ENCODE results near the gene LURAP1L. TPM values are rescaled to one million over a fixed set of nuclear protein-coding genes. Genes with fewer than 3 reads are reported as not detected.
A peak's percentile ranks its signal among the peaks of the same experiment; 100 is the strongest.

The LURAP1L gene
- total and polyA plus RNA-seq, 11 donors, result 1.4 to 5.7 (median 2.9) TPM

GRCh38 chr9:12783767-12784460 lies 9.1 kb downstream of the LURAP1L start:
- H3K27me3 ChIP-seq, result no peaks in the 10 kb centered on the region
- TF ChIP-seq, protein P1, sequence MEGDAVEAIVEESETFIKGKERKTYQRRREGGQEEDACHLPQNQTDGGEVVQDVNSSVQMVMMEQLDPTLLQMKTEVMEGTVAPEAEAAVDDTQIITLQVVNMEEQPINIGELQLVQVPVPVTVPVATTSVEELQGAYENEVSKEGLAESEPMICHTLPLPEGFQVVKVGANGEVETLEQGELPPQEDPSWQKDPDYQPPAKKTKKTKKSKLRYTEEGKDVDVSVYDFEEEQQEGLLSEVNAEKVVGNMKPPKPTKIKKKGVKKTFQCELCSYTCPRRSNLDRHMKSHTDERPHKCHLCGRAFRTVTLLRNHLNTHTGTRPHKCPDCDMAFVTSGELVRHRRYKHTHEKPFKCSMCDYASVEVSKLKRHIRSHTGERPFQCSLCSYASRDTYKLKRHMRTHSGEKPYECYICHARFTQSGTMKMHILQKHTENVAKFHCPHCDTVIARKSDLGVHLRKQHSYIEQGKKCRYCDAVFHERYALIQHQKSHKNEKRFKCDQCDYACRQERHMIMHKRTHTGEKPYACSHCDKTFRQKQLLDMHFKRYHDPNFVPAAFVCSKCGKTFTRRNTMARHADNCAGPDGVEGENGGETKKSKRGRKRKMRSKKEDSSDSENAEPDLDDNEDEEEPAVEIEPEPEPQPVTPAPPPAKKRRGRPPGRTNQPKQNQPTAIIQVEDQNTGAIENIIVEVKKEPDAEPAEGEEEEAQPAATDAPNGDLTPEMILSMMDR (IDR thresholded peaks at IDR 0.05), result no peak
- WGBS, 4 donors, result 86 to 98% (median 93%) methylated on average over 1 of the region's 1 CpG
- DNase-seq (no peak), ATAC-seq (no peak)
- peaks cover 0 to 13% (median 5%) of the 10 kb centered on the region in 12 donors for H3K4me1 ChIP-seq
- H3K9me3 ChIP-seq, result peaks cover 0 to 19% (median 6%) of the 10 kb centered on the region in 12 donors
- intact Hi-C loops (cut with DNase I), result no loop called here
- H3K27ac ChIP-seq, result peak overlapping the region in 1 of 12 donors; percentile 82
- H3K4me3 ChIP-seq, result no peak overlapping the region
- H3K36me3 ChIP-seq, result no peaks in the 10 kb centered on the region

DNA sequence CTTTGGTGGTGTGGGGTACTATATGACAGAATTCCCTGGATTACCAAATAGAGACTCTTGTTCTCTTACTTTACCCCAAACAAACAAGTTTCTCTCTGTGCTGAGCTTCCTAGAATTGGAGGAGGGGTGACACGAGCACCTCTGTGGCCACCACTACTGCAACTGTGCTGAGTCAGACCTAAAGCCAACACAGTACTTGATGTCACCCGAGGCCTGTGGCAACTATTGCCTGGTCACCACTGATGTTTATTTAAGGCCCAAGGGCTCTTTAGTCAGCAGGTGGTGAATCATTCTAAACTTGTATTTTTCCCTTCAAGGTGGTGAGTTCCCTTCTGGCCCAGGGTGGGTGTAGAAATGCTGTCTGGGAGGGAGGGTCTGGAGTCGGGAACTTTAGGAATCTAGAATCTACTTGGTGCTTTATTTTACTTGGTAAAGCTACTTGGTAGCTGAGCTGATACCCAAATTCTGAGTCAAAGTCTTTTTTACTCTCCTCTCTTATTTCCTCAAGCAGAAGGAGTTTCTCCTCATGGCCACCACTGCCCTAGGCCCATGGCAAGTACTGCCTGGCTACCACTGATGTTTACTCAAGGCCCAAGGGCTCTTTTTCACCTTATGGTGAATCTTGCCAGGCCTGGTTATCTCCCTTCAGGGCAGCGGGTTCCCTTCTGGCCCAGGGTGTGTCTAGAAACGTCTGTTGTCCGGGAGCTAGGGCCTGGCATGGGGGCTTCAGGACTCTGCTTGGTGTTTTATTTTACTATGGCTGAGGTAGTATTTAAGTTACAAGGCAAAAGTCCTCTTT lies 9.8 kb downstream of the LURAP1L start:
- no peaks in the 10 kb centered on the region for H3K36me3 ChIP-seq
- H3K27me3 ChIP-seq, result no peaks in the 10 kb centered on the region
- H3K4me1 ChIP-seq, result peaks cover 0 to 11% (median 3%) of the 10 kb centered on the region in 12 donors
- peak in 1 of 4 donors; percentile 53 for ATAC-seq
- peak overlapping the region in 2 of 12 donors; percentile 31 to 82 for H3K27ac ChIP-seq
- intact Hi-C loops (cut with DNase I), result no loop called here
- peaks cover 0 to 19% (median 6%) of the 10 kb centered on the region in 12 donors for H3K9me3 ChIP-seq
- TF ChIP-seq POLR2A (IDR thresholded peaks at IDR 0.05), result no peak
- TF ChIP-seq, protein P1 (IDR thresholded peaks at IDR 0.05), result no peak
- DNase-seq, result no peak
- WGBS, 4 donors, result 73 to 84% (median 82%) methylated on average over 6 of the region's 6 CpGs
- H3K4me3 ChIP-seq, result no peak overlapping the region

GRCh38 chr9:12785260-12785770 lies 10.5 kb downstream of the LURAP1L start:
- ATAC-seq, result peak in 1 of 4 donors; percentile 38
- 44 to 60% (median 52%) methylated on average over 2 of the region's 2 CpGs for WGBS, 4 donors
- peaks cover 0 to 12% (median 3%) of the 10 kb centered on the region in 12 donors for H3K4me1 ChIP-seq
- intact Hi-C loops (cut with DNase I), result no loop called here
- peak overlapping the region in 1 of 12 donors; percentile 82 for H3K27ac ChIP-seq
- no peaks in the 10 kb centered on the region for H3K27me3 ChIP-seq
- H3K4me3 ChIP-seq, result no peak overlapping the region
- no peaks in the 10 kb centered on the region for H3K36me3 ChIP-seq
- TF ChIP-seq, protein P1 (IDR thresholded peaks at IDR 0.05), result no peak
- TF ChIP-seq POLR2A (IDR thresholded peaks at IDR 0.05), result no peak
- peaks cover 0 to 19% (median 6%) of the 10 kb centered on the region in 12 donors for H3K9me3 ChIP-seq
- peak in 1 of 5 donors; percentile 33 for DNase-seq

DNA sequence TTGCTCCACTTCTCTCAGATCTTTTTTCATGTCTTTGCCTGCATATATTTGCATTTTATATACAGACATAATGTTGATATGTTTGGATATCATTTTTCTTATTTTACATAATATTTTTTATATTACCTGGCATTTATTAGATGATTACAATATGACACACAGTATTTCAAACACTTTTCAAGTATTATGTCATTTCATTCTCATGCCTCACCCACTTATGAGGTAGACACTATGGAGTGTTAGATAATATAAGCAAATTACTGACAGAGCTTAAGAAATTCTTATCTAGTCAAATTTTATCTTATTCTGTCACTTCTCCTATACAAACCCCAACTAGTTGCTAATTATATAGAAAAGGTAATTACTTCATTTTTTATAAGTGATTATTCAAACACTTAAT lies 11.1 kb downstream of the LURAP1L start:
- DNase-seq (no peak), ATAC-seq (no peak)
- Histone ChIP-seq H3K36me3 (no peaks in the 10 kb centered on the region), H3K9me3 (peaks cover 0 to 19% (median 6%) of the 10 kb centered on the region in 12 donors), H3K4me3 (no peak overlapping the region), H3K4me1 (peaks cover 0 to 17% (median 4%) of the 10 kb centered on the region in 12 donors), H3K27ac (peak overlapping the region in 1 of 12 donors; percentile 82), H3K27me3 (no peaks in the 10 kb centered on the region)
- intact Hi-C loops (cut with DNase I), result no loop called here
- TF ChIP-seq POLR2A (IDR thresholded peaks at IDR 0.05), result no peak
- TF ChIP-seq, protein P1 (IDR thresholded peaks at IDR 0.05), result no peak

All from heart left ventricle (tissue), 16 donors.